Left ventricle myocardium inferior (tissue), 1 donor: ENCODE results near the gene ARL6. TPM values are rescaled to one million over a fixed set of nuclear protein-coding genes. Genes with fewer than 3 reads are reported as not detected.
A peak's percentile ranks its signal among the peaks of the same experiment; 100 is the strongest.

Experiments
- DNase-seq: peaks from one replicate; pipeline ENCODE4 v3.0.0-alpha.2; 2020
- H3K27ac ChIP-seq: fragments of 200-600 bp; replicated peaks from 2 replicates; pipeline ENCODE4 v1.8.0; 2021
- H3K27me3 ChIP-seq: fragments of 200-600 bp; 2 replicates; pipeline ENCODE4 v1.8.0; 2021; ENCODE audit warnings: low read depth
- H3K36me3 ChIP-seq: fragments of 200-600 bp; 2 replicates; pipeline ENCODE4 v1.8.0; 2021
- H3K4me1 ChIP-seq: fragments of 200-600 bp; 2 replicates; pipeline ENCODE4 v1.8.0; 2021
- H3K4me3 ChIP-seq: fragments of 200-600 bp; 2 replicates; pipeline ENCODE4 v1.8.0; 2021; ENCODE audit warnings: mild to moderate bottlenecking, moderate library complexity
- H3K9me3 ChIP-seq: fragments of 200-600 bp; replicated peaks from 2 replicates; pipeline ENCODE4 v1.8.0; 2021
- intact Hi-C: fragments of 100-400 bp; cut with micrococcal nuclease; formaldehyde crosslinking; loops from one replicate; pipeline ENCODE4 v1.11.0; 2022
- total RNA-seq: library from RNA; stranded (reverse); fragmentation: NEBNext Ultra II Directional; extraction: Animal tissue kit (Norgen Biotek cat#: 25700); gene quantifications from one replicate; pipeline ENCODE4 v1.2.1, GENCODE V29; 2021
- TF ChIP-seq, protein P1 (sequence below): fragments of 200-600 bp; IDR thresholded peaks from 2 replicates; pipeline ENCODE4 v1.8.0; 2021; ENCODE audit warnings: antibody characterized with exemption, mild to moderate bottlenecking, borderline replicate concordance
- donor health status: DM: no; HTN: yes; CAD: no; lungs with severe emphysema.

The ARL6 gene
- total RNA-seq, 1 donor from 2014 or later = 3.8 TPM

DNA sequence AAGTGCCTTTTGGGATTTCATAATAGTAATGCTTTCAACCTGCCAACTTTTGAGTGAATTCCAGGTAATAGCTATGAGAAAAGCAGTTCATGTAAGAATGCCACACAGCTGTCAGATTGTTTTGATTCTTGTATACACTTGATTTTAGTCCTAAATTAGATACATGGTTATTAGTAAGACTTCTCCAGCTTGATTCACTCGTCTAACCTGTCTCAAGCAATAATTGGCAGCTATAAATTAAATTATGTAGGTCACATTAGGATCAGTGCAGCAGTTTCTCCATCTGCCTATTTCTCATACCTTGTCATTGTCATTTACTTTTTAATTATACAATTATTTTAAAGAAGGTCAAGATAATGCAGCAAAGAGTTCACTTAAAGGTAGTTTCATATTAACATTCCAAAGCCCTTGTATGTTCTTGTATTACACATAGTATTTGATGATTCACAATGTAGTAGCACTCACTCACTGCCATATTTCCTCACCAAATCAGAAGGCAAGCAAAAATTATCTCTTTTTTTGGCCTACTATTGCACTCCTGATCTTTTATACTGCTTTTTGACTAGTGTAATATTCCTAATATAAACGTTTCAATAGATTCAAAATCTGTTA lies 46.3 kb downstream of the ARL6 start:
- no peak overlapping the region for H3K27ac ChIP-seq
- no peaks in the 10 kb centered on the region for H3K27me3 ChIP-seq
- H3K9me3 ChIP-seq = no peaks in the 10 kb centered on the region
- H3K4me3 ChIP-seq = no peak overlapping the region
- no peaks in the 10 kb centered on the region for H3K4me1 ChIP-seq
- no peaks in the 10 kb centered on the region for H3K36me3 ChIP-seq
- TF ChIP-seq, protein P1, sequence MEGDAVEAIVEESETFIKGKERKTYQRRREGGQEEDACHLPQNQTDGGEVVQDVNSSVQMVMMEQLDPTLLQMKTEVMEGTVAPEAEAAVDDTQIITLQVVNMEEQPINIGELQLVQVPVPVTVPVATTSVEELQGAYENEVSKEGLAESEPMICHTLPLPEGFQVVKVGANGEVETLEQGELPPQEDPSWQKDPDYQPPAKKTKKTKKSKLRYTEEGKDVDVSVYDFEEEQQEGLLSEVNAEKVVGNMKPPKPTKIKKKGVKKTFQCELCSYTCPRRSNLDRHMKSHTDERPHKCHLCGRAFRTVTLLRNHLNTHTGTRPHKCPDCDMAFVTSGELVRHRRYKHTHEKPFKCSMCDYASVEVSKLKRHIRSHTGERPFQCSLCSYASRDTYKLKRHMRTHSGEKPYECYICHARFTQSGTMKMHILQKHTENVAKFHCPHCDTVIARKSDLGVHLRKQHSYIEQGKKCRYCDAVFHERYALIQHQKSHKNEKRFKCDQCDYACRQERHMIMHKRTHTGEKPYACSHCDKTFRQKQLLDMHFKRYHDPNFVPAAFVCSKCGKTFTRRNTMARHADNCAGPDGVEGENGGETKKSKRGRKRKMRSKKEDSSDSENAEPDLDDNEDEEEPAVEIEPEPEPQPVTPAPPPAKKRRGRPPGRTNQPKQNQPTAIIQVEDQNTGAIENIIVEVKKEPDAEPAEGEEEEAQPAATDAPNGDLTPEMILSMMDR = no peak
- intact Hi-C loops = no loop called here
- no peak for DNase-seq

DNA sequence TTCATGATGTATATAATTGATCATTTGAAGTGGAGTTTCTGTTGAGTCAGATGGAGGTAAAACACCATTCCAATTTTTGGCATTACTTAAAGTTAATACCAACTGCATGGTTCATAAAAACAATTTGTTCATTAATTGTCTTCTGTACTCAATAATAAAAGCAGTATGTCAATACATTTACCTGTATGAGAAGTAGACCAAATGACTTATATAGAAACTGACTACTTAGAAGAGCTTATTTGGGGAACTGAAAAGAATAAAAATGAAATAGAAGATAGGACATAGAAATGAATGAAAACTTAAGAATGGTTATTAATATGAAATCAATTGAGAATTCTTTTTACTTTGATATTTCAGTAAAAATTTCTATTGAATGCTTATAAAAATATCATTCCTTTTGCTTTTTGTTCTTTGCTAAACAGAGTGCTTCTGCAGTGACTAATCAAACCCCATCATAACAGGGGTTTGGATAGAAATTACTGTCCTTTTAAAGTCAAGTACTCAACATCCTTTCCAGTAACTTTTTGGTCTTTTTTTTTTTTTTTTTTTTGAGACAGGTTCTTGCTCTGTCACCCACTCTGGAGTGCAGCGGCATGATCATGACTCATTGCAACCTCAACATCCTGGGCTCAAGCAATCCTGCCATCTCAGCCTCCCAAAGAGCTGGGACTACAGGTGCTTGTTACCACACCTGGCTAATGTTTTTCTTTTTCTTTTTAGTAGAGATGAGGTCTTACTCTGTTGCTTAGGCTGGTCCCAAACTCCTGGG lies 50.8 kb downstream of the ARL6 start:
- intact Hi-C loops = no loop called here
- no peaks in the 10 kb centered on the region for H3K36me3 ChIP-seq
- H3K27ac ChIP-seq = no peak overlapping the region
- no peak for DNase-seq
- no peak overlapping the region for H3K4me3 ChIP-seq
- no peaks in the 10 kb centered on the region for H3K9me3 ChIP-seq
- TF ChIP-seq, protein P1 = no peak
- no peaks in the 10 kb centered on the region for H3K27me3 ChIP-seq
- H3K4me1 ChIP-seq = no peaks in the 10 kb centered on the region

DNA sequence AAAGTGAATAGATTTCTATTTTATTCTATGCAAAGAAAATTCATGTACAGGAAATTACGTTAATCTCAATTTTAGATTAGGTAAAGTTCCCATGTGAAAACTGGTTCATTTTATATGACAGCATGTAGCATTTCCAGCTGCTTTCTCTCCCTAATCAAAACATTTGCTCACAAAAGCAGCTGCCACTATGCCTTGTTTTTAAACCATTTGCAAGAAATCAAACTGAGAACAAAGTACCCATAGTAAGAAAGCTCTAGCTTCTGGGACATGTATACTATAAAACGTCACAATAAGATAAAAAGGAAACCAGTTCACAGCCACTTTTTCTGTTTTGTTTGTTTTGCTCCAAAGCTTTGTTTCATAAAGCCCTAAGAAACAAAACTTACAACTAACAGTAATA lies 52.3 kb downstream of the ARL6 start:
- no peak overlapping the region for H3K27ac ChIP-seq
- H3K27me3 ChIP-seq = no peaks in the 10 kb centered on the region
- H3K4me3 ChIP-seq = no peak overlapping the region
- H3K9me3 ChIP-seq = no peaks in the 10 kb centered on the region
- intact Hi-C loops = no loop called here
- DNase-seq = no peak
- peaks cover 8% of the 10 kb centered on the region for H3K4me1 ChIP-seq
- no peaks in the 10 kb centered on the region for H3K36me3 ChIP-seq
- TF ChIP-seq, protein P1 = no peak

DNA sequence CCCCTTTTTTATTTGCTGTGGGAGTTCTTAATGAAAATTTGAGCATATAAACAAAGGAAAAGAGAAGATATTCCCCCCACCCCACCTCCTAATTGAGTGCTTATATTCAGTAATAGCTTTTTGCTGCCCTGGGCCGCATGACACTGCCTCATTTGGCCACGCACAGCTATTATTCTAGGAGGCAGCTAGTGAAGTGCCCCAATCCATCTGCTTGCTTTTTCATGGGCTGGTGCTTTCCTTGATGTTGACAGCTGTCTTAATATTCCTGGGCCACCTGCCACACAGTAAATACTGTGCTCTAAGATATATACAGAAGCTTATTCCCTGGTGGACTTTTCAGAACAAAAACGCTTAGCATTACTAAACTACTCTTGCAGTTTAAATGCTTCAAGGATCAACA lies 53.4 kb downstream of the ARL6 start:
- DNase-seq = no peak
- intact Hi-C loops = no loop called here
- H3K4me3 ChIP-seq = no peak overlapping the region
- no peak overlapping the region for H3K27ac ChIP-seq
- H3K4me1 ChIP-seq = peaks cover 19% of the 10 kb centered on the region
- TF ChIP-seq, protein P1 = no peak
- no peaks in the 10 kb centered on the region for H3K36me3 ChIP-seq
- no peaks in the 10 kb centered on the region for H3K27me3 ChIP-seq
- no peaks in the 10 kb centered on the region for H3K9me3 ChIP-seq

DNA sequence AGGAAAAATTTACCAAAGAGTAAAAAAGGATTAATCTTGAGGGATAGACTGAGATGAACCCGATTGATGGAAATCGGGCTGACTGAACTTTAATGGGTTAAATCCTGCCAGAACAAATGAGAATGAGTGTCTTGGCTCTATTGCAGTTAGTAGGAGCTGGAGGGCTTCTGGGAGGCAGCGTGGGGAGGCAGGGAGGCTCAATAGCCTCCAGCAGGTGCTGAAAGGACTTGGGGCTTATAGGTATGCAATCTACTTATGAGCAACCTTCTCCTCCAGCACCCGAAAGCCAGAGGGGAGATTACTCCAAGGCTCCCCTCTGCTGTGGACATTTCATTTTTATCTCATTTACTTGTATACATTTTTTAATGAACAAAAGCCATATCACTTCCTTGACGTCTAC lies 56.2 kb downstream of the ARL6 start:
- intact Hi-C loops = no loop called here
- Histone ChIP-seq H3K4me1 (peaks cover 47% of the 10 kb centered on the region), H3K27me3 (no peaks in the 10 kb centered on the region), H3K36me3 (no peaks in the 10 kb centered on the region), H3K9me3 (no peaks in the 10 kb centered on the region), H3K4me3 (peak overlapping the region; percentile 92), H3K27ac (peak overlapping the region; percentile 93)
- TF ChIP-seq, protein P1 = no peak
- no peak for DNase-seq
